Umbilical cord (tissue), 2 donors: ENCODE data around the gene NKAIN4. TPM values are rescaled to one million over a fixed set of nuclear protein-coding genes. Genes with fewer than 3 reads are reported as not detected.

Experiments
- DNase-seq: peaks from one replicate; pipeline ENCODE4 v3.0.0-alpha.2; 2015; ENCODE audit warnings: low spot score
- total RNA-seq: library from RNA; depleted of rRNA; stranded (reverse); fragments of >200 nt; gene quantifications from one replicate; pipeline ENCODE4 v1.2.3, GENCODE V29; 2014; ENCODE audit warnings: low replicate concordance; ENCODE audit not compliant: insufficient read depth

Gene NKAIN4
- total RNA-seq, 1 donor from 2014 or later: not detected

DNA sequence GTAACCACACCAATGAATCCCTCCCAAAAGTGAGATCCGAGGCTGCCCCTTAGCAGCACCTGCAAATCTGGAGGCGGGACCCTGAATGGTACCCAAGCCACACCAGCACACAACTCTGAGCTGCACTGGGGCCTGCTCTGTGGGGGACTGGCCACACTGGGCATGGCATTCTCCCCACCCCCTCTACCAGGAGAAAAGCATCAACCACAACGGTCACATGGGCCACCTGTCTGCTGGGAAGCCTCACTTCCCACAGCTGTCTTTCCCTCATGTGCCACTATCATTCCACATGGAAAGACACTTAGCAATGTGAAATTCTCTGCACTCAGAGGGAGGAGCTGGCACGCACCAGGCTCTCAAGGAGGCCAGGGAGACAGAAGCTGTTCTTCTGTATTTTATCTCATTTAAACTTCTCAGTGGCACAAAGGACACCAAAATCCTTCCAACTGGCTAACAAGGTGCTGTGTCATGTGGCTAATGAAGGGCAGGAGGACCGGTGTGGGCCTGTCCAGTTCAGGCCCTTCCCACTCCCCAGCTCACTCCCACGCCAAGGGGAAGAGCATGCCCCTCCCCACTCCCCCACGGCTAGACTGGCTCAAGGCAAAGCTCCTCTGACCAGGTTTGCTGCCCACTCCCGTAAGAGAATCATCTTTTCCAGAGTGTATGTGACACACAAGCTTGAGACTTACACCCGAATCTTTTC lies 57.3 kb downstream of the NKAIN4 start:
- no peak for DNase-seq

DNA sequence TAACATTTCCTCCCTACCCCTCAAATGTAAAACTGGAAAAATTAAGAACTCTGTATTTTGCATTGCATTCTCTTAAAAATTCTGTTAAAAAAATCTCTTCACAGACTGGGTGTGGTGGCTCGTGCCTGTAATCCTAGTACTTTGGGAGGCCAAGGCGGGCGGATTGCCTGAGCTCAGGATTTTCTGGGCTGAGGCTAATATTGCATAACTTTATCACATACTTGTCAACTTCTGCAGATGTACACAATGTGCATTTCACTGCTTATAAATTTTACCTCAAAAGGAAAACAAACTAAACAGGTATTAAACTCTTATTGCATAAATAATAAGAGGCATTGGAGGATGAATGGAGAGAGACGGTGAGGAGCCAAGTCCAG lies 59.5 kb downstream of the NKAIN4 start:
- DNase-seq: no peak

DNA sequence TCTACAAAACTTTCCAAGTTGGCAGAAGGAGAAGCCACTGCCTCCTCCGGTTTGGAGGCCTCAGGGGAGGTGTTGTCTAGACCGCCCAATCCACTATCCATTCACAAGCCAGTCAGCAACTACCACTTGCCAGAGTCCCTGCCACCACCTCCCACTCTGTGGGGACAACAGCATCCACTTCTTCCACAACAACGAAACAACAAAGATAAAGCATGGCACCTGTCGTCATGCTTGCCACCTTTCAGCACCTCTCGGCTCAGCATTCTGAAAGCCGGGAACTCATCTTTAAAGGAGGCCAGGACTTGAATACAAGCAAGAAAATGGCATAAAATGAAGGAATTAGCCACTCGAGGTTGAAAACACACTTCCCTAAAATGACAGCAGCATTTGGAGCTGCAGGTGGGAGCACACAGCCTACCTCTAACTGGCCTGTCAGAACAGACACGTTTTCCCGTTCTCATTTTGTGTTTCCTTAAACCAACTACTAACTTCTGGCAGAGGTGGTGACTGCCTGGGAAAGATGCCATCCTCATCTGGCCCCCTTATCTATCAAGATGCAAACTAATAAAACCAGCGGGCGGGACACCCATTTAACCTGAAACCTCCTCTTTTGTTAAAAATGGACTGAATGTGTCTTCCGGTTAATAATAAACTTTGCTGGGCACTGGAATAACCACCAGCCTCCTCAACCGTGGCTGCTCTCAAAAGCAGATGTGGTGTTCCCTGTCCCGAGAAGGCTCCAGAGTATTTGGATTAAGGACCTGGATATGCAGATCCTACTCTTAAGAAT lies 60.1 kb downstream of the NKAIN4 start:
- no peak for DNase-seq

DNA sequence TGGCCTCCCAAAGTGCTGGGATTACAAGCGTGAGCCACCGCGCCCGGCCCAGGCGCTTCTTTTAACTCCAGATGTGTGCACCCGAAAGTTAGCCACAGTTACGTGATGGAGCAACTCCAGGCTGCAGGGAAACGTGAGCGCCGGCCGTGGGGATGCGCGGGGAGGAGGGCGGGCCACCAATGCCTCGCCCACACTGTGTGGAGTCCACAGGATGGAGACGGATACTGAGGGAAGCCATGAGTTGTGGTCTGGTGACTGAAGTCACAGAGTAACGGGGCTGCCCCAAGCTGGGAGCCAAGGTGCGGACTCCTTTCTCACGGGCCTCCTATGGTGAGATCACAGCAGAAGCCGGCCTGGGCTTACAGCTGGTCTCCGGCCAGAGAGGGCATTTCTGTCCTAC lies 61.5 kb downstream of the NKAIN4 start:
- no peak for DNase-seq

DNA sequence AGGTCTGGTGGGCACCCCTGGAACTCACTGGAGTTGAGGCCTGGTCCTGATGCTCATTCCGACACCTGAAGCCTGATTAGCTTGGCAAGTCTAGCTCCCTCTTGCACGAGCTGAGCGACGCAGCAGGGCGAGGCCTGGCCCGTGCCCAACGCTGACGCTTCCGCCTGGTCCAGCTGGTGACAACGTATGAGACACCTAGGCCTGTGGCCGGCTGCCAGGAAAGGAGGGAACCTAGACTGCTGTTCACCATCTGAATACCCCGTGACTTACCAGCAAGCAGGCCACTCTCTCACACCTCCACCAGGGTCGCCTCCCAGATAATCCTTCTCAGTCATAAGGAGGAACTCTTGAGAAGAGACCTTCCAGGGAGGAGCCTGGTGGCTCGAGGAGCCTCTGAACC lies 62.9 kb downstream of the NKAIN4 start:
- no peak for DNase-seq

GRCh38 chr20:63190828-63191227 lies 63.4 kb downstream of the NKAIN4 start:
- DNase-seq: no peak

Other genes starting within 250 kb of the NKAIN4 start
- 2.6 TPM for gene BHLHE23, start 247.5 kb downstream of the NKAIN4 start, total RNA-seq
- gene YTHDF1, start 38.3 kb downstream of the NKAIN4 start, total RNA-seq: 13.0 TPM
- 2.9 TPM for gene BIRC7, start 18.6 kb downstream of the NKAIN4 start, total RNA-seq
- 94.9 TPM for gene ARFGAP1, start 18.4 kb upstream of the NKAIN4 start, total RNA-seq
- gene COL20A1, start 38.7 kb upstream of the NKAIN4 start, total RNA-seq: 1.2 TPM
- gene CHRNA4, start 106.9 kb upstream of the NKAIN4 start, total RNA-seq: 2.2 TPM
- 0.96 TPM for gene KCNQ2, start 218.2 kb upstream of the NKAIN4 start, total RNA-seq
- 7.2 TPM for gene EEF1A2, start 244.6 kb upstream of the NKAIN4 start, total RNA-seq